HepG2 (cell line): ENCODE data around the gene PACRGL. TPM values are rescaled to one million over a fixed set of nuclear protein-coding genes. Genes with fewer than 3 reads are reported as not detected.

Source experiments
- ATAD3A ChIP-seq: sonication (generic); formaldehyde crosslinking; IDR thresholded peaks from 2 replicates; pipeline ENCODE4 v1.4.0; 2020; ENCODE audit warnings: missing genetic modification reagents
- JUNB ChIP-seq: sonication (generic); formaldehyde crosslinking; IDR thresholded peaks from 2 replicates; pipeline ENCODE4 v1.8.0; 2022; ENCODE audit warnings: missing genetic modification reagents, mild to moderate bottlenecking, borderline replicate concordance
- RFX1 ChIP-seq: fragments of 450-650 bp; IDR thresholded peaks from 2 replicates; pipeline ENCODE4 v1.6.1; 2017
- RNF219 ChIP-seq: sonication (generic); formaldehyde crosslinking; IDR thresholded peaks from 2 replicates; pipeline ENCODE4 v1.5.0; 2020; ENCODE audit warnings: mild to moderate bottlenecking, missing genetic modification reagents
- SAP130 ChIP-seq: IDR thresholded peaks from 2 replicates; pipeline ENCODE4 v1.6.1; 2016; ENCODE audit warnings: low read depth
- TERF1 ChIP-seq: sonication (generic); formaldehyde crosslinking; IDR thresholded peaks from 2 replicates; pipeline ENCODE4 v1.8.0; 2022; ENCODE audit warnings: mild to moderate bottlenecking, missing genetic modification reagents, moderate library complexity
- ZBTB1 ChIP-seq: sonication (generic); formaldehyde crosslinking; IDR thresholded peaks from 2 replicates; pipeline ENCODE4 v1.4.0; 2020; ENCODE audit warnings: missing genetic modification reagents, borderline replicate concordance
- ZFP36 ChIP-seq: fragments of 150-350 bp; IDR thresholded peaks from 2 replicates; pipeline ENCODE4 v1.6.1; 2018; ENCODE audit warnings: borderline replicate concordance, low read length, low read depth; ENCODE audit not compliant: partially characterized antibody
- ZFY ChIP-seq: sonication (generic); formaldehyde crosslinking; IDR thresholded peaks from 2 replicates; pipeline ENCODE4 v1.4.0; 2020; ENCODE audit warnings: missing genetic modification reagents
- ZNF10 ChIP-seq: sonication (generic); formaldehyde crosslinking; IDR thresholded peaks from 2 replicates; pipeline ENCODE4 v1.4.0; 2020; ENCODE audit warnings: mild to moderate bottlenecking, low read depth, missing genetic modification reagents, borderline replicate concordance
- ZNF101 ChIP-seq: sonication (generic); formaldehyde crosslinking; IDR thresholded peaks from 2 replicates; pipeline ENCODE4 v1.4.0; 2020; ENCODE audit warnings: mild to moderate bottlenecking, low read depth, missing genetic modification reagents, borderline replicate concordance
- ZNF562 ChIP-seq: sonication (generic); formaldehyde crosslinking; IDR thresholded peaks from 2 replicates; pipeline ENCODE4 v1.8.0; 2022; ENCODE audit warnings: missing genetic modification reagents, borderline replicate concordance
- ZNF747 ChIP-seq: sonication (generic); formaldehyde crosslinking; IDR thresholded peaks from 2 replicates; pipeline ENCODE4 v1.8.1; 2023; ENCODE audit warnings: missing genetic modification reagents, mild to moderate bottlenecking, borderline replicate concordance
- ZNF768 ChIP-seq: sonication (generic); formaldehyde crosslinking; IDR thresholded peaks from 2 replicates; pipeline ENCODE4 v1.4.0; 2020; ENCODE audit warnings: missing genetic modification reagents
- polyA plus RNA-seq, 8 experiments: library from polyadenylated mRNA; depleted of rRNA in 3 of 8; stranded (reverse) in 7 of 8; unstranded in 1 of 8; fragments of >200 nt; fragmentation: Illumina TruSeq in 4 of 8; extraction: Trizol in 4 of 8; gene quantifications; 2 replicates each; pipeline versions ENCODE4 v1.2.1 to v1.2.3, GENCODE V29; 2011 to 2016; ENCODE audit warnings: low read depth in 4 of 8, missing spikeins in 1 of 8, mixed read lengths in 1 of 8; ENCODE audit not compliant: insufficient read depth in 1 of 8
- total RNA-seq, 5 experiments: library from RNA; depleted of rRNA; stranded (reverse); fragments of >200 nt; fragmentation: Illumina TruSeq; extraction: Trizol; gene quantifications; 2 replicates each; pipeline ENCODE4 v1.2.3, GENCODE V29; 2016; ENCODE audit warnings: low read depth in 1 of 5
- TF ChIP-seq, protein P1 (sequence below): sonication (generic); formaldehyde crosslinking; IDR thresholded peaks from 2 replicates; pipeline ENCODE4 v1.8.1; 2022; ENCODE audit warnings: mild to moderate bottlenecking, missing genetic modification reagents
- TF ChIP-seq, protein P2 (sequence below): sonication (generic); formaldehyde crosslinking; IDR thresholded peaks from 2 replicates; pipeline ENCODE4 v1.8.0; 2022; ENCODE audit warnings: missing genetic modification reagents, mild to moderate bottlenecking, moderate library complexity, borderline replicate concordance
- TF ChIP-seq, protein P3 (sequence below): sonication (generic); formaldehyde crosslinking; IDR thresholded peaks from 2 replicates; pipeline ENCODE4 v1.5.0; 2020; ENCODE audit warnings: mild to moderate bottlenecking, missing genetic modification reagents, borderline replicate concordance

The PACRGL gene
- total and polyA plus RNA-seq, 2 of the 13 experiments (the other 11 are each of a cell fraction or from before 2014, with no cell fraction given) = 5.8 to 15.1 TPM

DNA sequence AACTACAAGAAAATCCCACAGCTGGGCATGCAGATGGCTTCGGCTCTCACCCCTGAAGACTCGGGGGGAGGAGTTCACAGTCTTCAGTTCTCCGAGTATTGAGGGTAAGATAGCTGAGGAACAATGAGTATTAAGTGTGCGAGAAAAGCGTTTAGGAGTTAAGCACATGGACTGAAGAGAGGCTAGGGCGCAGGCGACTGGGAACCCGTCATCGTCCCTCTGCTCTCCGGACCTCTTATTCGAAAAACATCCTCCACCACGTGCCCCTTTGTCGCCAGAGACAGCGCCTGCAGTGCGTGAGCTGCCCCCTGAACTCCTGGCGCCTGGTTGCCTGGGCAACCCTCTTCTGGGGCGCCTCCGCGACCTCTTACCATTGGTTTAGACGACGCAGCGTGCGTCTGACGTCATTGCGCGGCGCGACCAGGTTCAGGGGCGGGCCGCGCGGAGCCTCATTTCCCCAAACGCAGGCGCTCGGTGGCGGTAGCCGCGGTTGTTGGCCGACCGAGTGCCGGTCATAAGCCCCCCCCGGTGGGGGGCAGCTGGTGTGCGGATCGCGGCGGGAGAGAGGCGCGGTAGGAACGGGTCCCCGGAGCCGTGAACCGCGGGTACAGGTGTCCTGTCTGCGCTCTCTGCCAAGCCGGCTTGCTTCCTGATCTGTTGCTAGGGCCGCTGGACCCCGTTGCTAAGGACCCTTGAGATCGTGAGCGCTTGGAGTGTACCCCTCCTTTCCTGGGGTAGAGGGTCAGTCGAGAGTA lies at the start of gene PACRGL (continued):
- no peak for TF ChIP-seq JUNB (CRISPR knock-in tag)
- TF ChIP-seq RNF219 (CRISPR knock-in tag) = no peak
- TF ChIP-seq, protein P1, sequence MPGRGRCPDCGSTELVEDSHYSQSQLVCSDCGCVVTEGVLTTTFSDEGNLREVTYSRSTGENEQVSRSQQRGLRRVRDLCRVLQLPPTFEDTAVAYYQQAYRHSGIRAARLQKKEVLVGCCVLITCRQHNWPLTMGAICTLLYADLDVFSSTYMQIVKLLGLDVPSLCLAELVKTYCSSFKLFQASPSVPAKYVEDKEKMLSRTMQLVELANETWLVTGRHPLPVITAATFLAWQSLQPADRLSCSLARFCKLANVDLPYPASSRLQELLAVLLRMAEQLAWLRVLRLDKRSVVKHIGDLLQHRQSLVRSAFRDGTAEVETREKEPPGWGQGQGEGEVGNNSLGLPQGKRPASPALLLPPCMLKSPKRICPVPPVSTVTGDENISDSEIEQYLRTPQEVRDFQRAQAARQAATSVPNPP (CRISPR knock-in tag) = no peak
- TF ChIP-seq SAP130 (CRISPR knock-in tag) = peak; percentile 98
- TF ChIP-seq ZNF768 (CRISPR knock-in tag) = peak; percentile 45; the same call in 1 of the 2 replicates
- TF ChIP-seq, protein P2, sequence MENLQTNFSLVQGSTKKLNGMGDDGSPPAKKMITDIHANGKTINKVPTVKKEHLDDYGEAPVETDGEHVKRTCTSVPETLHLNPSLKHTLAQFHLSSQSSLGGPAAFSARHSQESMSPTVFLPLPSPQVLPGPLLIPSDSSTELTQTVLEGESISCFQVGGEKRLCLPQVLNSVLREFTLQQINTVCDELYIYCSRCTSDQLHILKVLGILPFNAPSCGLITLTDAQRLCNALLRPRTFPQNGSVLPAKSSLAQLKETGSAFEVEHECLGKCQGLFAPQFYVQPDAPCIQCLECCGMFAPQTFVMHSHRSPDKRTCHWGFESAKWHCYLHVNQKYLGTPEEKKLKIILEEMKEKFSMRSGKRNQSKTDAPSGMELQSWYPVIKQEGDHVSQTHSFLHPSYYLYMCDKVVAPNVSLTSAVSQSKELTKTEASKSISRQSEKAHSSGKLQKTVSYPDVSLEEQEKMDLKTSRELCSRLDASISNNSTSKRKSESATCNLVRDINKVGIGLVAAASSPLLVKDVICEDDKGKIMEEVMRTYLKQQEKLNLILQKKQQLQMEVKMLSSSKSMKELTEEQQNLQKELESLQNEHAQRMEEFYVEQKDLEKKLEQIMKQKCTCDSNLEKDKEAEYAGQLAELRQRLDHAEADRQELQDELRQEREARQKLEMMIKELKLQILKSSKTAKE = no peak
- no peak for TF ChIP-seq ZNF747 (CRISPR knock-in tag)
- TF ChIP-seq ZFP36 = no peak
- TF ChIP-seq TERF1 (CRISPR knock-in tag) = no peak
- no peak for TF ChIP-seq ZNF562
- 0 out of 2 replicates have a peak, but pooled peaks have one; percentile 49 for TF ChIP-seq ZNF101 (CRISPR knock-in tag)
- TF ChIP-seq, protein P3, sequence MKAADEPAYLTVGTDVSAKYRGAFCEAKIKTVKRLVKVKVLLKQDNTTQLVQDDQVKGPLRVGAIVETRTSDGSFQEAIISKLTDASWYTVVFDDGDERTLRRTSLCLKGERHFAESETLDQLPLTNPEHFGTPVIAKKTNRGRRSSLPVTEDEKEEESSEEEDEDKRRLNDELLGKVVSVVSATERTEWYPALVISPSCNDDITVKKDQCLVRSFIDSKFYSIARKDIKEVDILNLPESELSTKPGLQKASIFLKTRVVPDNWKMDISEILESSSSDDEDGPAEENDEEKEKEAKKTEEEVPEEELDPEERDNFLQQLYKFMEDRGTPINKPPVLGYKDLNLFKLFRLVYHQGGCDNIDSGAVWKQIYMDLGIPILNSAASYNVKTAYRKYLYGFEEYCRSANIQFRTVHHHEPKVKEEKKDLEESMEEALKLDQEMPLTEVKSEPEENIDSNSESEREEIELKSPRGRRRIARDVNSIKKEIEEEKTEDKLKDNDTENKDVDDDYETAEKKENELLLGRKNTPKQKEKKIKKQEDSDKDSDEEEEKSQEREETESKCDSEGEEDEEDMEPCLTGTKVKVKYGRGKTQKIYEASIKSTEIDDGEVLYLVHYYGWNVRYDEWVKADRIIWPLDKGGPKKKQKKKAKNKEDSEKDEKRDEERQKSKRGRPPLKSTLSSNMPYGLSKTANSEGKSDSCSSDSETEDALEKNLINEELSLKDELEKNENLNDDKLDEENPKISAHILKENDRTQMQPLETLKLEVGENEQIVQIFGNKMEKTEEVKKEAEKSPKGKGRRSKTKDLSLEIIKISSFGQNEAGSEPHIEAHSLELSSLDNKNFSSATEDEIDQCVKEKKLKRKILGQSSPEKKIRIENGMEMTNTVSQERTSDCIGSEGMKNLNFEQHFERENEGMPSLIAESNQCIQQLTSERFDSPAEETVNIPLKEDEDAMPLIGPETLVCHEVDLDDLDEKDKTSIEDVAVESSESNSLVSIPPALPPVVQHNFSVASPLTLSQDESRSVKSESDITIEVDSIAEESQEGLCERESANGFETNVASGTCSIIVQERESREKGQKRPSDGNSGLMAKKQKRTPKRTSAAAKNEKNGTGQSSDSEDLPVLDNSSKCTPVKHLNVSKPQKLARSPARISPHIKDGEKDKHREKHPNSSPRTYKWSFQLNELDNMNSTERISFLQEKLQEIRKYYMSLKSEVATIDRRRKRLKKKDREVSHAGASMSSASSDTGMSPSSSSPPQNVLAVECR = peak; percentile 96
- TF ChIP-seq ZFY (CRISPR knock-in tag) = peak; percentile 64
- TF ChIP-seq RFX1 = peak; percentile 91
- TF ChIP-seq ATAD3A (CRISPR knock-in tag) = no peak
- no peak for TF ChIP-seq ZNF10 (CRISPR knock-in tag)
- no peak for TF ChIP-seq ZBTB1 (CRISPR knock-in tag)
